ENCODE measurements around the gene CA4.
"Not testable (repeated sequence)": the region's sequence is repeated elsewhere in the genome, so short reads cannot be mapped to it uniquely, and the experiment has no call there.

Gene CA4

DNA sequence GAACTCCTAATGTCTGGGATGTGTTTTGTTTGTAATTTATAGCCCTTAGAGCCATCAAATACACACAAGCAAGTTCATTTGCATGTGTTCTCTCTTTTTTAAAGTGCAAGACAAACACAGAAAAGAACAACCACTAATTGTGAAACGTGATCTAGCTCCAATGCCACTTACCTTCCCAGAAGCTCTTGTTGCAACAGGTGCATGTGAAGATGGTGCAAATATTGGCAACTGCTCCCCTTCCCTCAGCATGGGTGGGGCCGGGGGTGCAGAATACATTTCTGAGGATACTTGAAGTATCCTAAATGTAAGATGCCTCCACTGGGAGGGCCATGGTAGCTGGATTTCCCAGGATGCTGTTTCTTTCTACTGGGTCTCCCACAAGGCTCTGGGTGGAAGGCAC lies 28.4 kb downstream of the CA4 start:
- not testable (repeated sequence) for DNase-seq

- DNase-seq = not testable (repeated sequence)
Measured at GRCh38 chr17:60180380-60180779, 30.6 kb downstream of the CA4 start.

DNA sequence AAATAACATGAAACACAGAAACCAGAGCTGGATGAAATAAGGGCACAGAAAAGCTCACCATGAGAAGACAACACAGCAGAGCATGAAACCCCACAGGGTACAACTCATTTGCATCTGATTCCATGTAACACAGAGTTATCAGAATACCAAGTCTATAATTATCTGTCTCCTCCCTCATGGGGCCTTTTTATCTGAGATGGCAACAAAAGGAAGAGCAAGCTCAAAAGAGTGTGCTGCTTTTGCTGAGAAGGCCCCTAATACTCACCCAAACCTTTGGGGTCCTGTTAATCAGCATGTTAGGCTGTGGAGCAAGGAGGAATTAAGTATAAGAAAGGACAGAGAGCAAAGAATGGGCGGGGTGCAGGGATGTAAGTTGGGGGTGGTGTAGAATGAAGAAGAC lies 36.6 kb downstream of the CA4 start:
- not testable (repeated sequence) for DNase-seq

GRCh38 chr17:60186846-60187745 lies 37.3 kb downstream of the CA4 start:
- not testable (repeated sequence) for DNase-seq

DNA sequence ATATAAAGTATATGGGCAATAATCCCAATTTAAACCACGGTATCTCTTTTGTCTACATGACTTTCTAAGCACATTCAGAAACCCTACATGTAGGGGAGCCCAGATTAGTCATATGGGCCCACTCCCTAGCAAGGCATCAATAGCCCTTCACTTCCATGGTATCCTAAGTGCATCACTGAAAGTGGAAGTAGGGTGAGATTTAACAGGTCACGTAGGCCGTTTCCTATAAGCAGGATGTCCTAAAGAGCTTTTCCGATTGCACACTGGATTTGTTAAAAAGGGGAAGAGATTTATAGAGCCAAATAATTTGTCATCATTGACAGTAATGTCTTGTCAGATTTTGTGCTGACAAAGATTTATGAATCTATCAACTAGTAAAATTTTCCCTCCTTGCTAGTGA lies 39.0 kb downstream of the CA4 start:
- DNase-seq = no peak

DNA sequence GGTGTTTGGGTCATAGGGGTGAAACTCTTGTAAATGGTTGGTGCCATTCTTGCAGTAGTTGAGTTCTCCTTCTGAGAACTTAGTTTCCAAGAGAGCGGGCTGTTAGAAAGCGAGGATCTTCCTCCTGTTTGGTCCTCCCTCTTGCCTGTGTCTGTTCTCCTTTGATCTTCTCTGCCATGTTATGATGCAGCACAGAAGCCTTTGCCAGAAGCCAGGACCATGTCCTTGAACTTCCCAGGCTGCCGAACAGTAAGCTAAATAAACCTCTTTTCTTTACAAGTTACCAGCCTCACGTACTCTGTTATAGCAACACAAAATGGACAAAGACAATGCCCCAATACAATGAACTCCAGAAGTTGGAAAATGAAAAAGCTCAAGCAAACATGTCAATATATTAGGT lies 40.3 kb downstream of the CA4 start:
- DNase-seq = not testable (repeated sequence)

DNA sequence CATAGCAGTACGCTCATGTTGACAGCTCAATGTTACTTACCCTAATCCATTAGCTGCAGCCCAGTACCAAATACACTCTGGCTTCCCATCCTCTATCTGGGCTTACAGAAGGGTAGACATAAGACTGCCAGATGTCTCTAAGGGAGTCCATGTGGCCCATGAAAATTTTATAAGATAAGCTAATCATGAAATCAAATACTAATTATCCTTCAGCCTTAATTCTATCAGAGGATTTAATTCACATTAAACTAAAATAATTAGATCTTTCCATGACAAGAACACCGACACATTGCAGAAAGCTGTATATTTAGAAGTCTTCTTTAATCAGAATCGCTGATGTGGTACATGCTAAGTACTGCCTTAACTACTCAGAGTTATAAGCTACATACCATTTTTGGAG lies 43.3 kb downstream of the CA4 start:
- peak; percentile 28 to 75 for DNase-seq

GRCh38 chr17:60193482-60193881 lies 43.7 kb downstream of the CA4 start:
- DNase-seq = no peak

DNA sequence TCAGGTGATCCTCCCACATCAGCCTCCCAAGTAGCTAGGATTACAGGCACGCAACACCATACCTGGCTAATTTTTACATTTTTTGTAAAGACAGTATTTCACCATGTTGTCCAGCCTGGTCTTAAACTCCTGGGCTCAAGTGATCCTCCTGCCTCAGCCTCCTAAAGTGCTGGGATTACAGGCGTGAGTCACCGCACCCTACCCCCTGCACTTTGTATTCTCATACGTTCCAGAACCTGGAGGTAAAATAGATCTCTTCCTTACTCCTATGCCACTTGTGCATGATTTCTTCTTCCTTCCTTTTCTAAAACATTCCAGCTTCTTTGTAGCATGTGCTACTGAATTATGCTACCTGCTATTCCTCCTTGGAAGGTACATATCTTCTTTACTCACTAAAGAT lies 44.4 kb downstream of the CA4 start:
- DNase-seq = not testable (repeated sequence)

GRCh38 chr17:60198630-60199029 lies 48.9 kb downstream of the CA4 start:
- not testable (repeated sequence) for DNase-seq

- DNase-seq = not testable (repeated sequence)
Measured at GRCh38 chr17:60205782-60206181, 56.0 kb downstream of the CA4 start.

GRCh38 chr17:60208302-60208701 lies 58.5 kb downstream of the CA4 start:
- not testable (repeated sequence) for DNase-seq

All from NCI-H524 (cell line).